ENCODE data around the gene PRB3. TPM values are rescaled to one million over a fixed set of nuclear protein-coding genes. Genes with fewer than 3 reads are reported as not detected.

PRB3 gene
- total RNA-seq, 6 experiments from 2014 or later = not detected

DNA sequence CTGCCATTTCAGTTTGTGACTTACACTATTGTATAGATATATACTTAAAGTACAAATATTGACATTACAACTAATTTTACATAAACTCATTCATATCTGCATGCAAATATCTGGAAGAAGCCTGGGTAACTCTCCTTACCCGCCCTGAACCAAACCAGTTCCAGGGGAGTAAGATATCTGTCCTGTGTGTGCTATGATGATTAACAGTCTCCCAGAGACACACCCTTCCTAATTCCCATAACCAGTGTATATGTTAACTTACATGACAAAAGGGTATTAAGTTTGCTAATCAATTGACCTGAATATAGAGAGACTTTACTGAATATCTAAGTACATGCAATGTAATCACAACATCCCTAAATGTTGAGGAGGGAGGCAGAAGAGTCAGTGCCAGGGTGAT is 23.0 kb downstream of the PRB3 start:
- no peaks in the 10 kb centered on the region; the same call in 1 of the 2 replicates for H3K36me3 Mint-ChIP-seq (ENCODE audit: low read depth)
- no peaks in the 10 kb centered on the region for H3K4me1 Mint-ChIP-seq (ENCODE audit: low read depth)
- no peak overlapping the region for H3K27ac Mint-ChIP-seq
- H3K4me3 Mint-ChIP-seq = no peak overlapping the region
- peaks cover 3% of the 10 kb centered on the region for H3K27me3 Mint-ChIP-seq (ENCODE audit: insufficient read depth)
- no peak for DNase-seq
- H3K9me3 Mint-ChIP-seq = peaks cover 11% of the 10 kb centered on the region
- TF ChIP-seq, protein P1, sequence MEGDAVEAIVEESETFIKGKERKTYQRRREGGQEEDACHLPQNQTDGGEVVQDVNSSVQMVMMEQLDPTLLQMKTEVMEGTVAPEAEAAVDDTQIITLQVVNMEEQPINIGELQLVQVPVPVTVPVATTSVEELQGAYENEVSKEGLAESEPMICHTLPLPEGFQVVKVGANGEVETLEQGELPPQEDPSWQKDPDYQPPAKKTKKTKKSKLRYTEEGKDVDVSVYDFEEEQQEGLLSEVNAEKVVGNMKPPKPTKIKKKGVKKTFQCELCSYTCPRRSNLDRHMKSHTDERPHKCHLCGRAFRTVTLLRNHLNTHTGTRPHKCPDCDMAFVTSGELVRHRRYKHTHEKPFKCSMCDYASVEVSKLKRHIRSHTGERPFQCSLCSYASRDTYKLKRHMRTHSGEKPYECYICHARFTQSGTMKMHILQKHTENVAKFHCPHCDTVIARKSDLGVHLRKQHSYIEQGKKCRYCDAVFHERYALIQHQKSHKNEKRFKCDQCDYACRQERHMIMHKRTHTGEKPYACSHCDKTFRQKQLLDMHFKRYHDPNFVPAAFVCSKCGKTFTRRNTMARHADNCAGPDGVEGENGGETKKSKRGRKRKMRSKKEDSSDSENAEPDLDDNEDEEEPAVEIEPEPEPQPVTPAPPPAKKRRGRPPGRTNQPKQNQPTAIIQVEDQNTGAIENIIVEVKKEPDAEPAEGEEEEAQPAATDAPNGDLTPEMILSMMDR (IDR thresholded peaks at IDR 0.05) = no peak

DNA sequence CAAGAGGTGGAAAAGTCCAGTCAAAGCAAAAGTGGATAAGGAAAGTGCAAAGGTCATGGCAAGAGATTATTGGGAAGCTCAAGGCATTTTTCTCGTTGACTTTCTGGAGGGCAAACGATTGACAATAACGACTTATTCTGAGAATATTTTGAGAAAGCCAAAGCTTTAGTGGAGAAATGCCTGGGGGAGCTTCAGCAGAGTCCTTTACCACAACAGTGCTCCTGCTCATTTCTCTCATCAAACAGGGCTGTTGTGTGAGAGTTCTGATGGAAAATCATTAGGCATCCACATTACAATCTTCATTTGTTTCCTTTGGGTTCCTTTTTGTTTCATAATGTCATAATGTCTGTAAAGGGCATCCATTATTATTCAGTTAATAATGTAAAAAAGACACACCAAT is 26.9 kb downstream of the PRB3 start:
- Mint-ChIP-seq H3K9me3 (peaks cover 14% of the 10 kb centered on the region), H3K36me3 (ENCODE audit: low read depth) (no peaks in the 10 kb centered on the region; the same call in 1 of the 2 replicates), H3K27ac (no peak overlapping the region), H3K4me3 (no peak overlapping the region), H3K4me1 (ENCODE audit: low read depth) (no peaks in the 10 kb centered on the region), H3K27me3 (ENCODE audit: insufficient read depth) (peaks cover 3% of the 10 kb centered on the region)
- no peak for DNase-seq
- TF ChIP-seq, protein P1 (IDR thresholded peaks at IDR 0.05) = no peak

DNA sequence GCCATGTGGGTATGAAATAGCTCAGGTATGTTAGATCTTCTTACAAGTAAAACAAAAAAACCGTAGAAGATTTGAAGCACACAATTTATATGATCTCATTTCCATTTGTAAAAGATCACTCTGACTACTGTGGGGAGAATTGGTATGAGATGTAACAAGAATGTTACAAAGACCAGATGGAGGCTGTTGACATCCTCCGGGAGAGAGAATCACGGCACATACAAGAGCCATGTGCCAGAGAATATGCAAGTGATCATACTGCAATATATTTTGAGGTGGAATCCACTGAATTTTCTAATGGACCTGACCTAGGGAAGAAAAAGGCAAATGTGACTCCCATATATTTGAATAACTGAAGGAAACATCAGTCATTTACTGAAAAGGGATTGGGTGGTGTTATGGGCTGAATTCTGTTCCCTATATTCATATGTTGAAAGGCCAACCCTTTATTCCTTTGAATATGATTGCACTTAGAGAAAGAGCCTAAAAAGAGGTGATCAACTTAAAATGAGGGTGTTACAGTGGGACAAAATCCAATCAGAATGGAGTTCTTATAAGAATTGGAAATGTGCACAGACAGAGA is 29.1 kb downstream of the PRB3 start:
- no peaks in the 10 kb centered on the region for H3K4me1 Mint-ChIP-seq (ENCODE audit: low read depth)
- TF ChIP-seq, protein P1 (IDR thresholded peaks at IDR 0.05) = no peak
- peaks cover 14% of the 10 kb centered on the region for H3K9me3 Mint-ChIP-seq
- no peak overlapping the region for H3K4me3 Mint-ChIP-seq
- no peak for DNase-seq
- H3K27ac Mint-ChIP-seq = no peak overlapping the region
- no peaks in the 10 kb centered on the region; the same call in 1 of the 2 replicates for H3K36me3 Mint-ChIP-seq (ENCODE audit: low read depth)
- peaks cover 3% of the 10 kb centered on the region for H3K27me3 Mint-ChIP-seq (ENCODE audit: insufficient read depth)

DNA sequence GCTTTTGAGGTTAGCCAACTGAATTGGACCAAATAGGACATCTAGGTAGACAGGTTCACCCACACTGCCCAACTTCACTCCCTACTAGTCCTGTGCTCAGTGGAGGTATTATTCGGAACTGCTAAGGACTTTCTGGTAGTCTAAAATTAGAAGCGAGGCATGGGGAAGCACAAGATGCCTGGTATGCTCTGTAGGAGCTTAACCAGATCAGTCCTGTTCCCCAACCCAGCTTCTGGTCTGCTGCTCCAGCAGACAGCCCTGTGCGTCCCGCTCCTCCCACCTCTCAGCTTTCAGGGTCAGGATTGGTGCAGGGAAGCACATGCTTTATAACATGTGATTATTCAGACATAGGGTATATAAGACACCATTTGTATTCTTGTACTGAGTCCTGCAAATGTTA is 31.2 kb downstream of the PRB3 start:
- no peaks in the 10 kb centered on the region for H3K4me1 Mint-ChIP-seq (ENCODE audit: low read depth)
- TF ChIP-seq, protein P1 (IDR thresholded peaks at IDR 0.05) = no peak

DNA sequence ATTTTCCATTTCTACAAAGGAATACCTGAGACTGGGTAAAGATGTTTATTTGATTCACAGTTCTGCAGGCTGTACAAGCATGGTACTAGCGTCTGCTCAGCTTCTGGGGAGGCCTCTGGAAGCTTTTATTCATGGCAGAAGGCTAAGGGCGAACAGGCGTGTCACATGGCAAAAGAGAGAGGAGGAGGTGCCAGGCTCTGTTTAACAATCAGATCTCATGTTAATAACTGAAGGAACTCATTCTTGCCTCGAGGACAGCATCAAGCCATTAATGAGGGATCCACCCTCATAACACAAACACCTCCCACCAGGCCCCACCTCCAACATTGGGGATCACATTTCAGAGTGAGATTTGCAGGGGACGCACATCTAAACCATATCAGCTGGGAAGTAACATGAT is 36.0 kb downstream of the PRB3 start:
- DNase-seq = no peak
- Mint-ChIP-seq H3K4me1 (ENCODE audit: low read depth) (no peaks in the 10 kb centered on the region), H3K36me3 (ENCODE audit: low read depth) (no peaks in the 10 kb centered on the region), H3K27ac (no peak overlapping the region), H3K27me3 (ENCODE audit: insufficient read depth) (no peaks in the 10 kb centered on the region), H3K4me3 (no peak overlapping the region), H3K9me3 (no peaks in the 10 kb centered on the region)
- TF ChIP-seq, protein P1 (IDR thresholded peaks at IDR 0.05) = no peak

More for the DNA sequence above, 31.2 kb downstream of the PRB3 start:
- no peak for DNase-seq
- no peak overlapping the region for H3K4me3 Mint-ChIP-seq
- no peak overlapping the region for H3K27ac Mint-ChIP-seq
- H3K36me3 Mint-ChIP-seq (ENCODE audit: low read depth) = no peaks in the 10 kb centered on the region; the same call in 1 of the 2 replicates
- peaks cover 12% of the 10 kb centered on the region for H3K9me3 Mint-ChIP-seq
- peaks cover 1% of the 10 kb centered on the region for H3K27me3 Mint-ChIP-seq (ENCODE audit: insufficient read depth)
